Neural cell (in vitro differentiated cells): Measurements from ENCODE around the gene AGBL4. TPM values are rescaled to one million over a fixed set of nuclear protein-coding genes. Genes with fewer than 3 reads are reported as not detected.

Experiments used
- H2AFZ ChIP-seq: fragments of 200-600, 300-800 bp; sonication (generic), shearing (Covaris generic); 2 replicates; pipeline ENCODE4 v1.6.0; 2014; ENCODE audit warnings: low read depth, mild to moderate bottlenecking, antibody characterized with exemption, low read length, moderate library complexity
- H3F3A ChIP-seq: fragments of 200-600 bp; shearing (Covaris generic); 2 replicates; pipeline ENCODE4 v1.6.1; 2016; ENCODE audit warnings: mild to moderate bottlenecking, moderate library complexity, mixed read lengths, antibody characterized with exemption, low read length; ENCODE audit not compliant: insufficient read depth, poor library complexity, severe bottlenecking
- H3K27ac ChIP-seq: fragments of 200-600, 300-800 bp; sonication (generic), shearing (Covaris generic); 2 replicates; pipeline ENCODE4 v1.5.1; 2014; ENCODE audit warnings: mild to moderate bottlenecking, low read length, moderate library complexity
- H3K27me3 ChIP-seq: fragments of 300-800, 200-600 bp; sonication (generic), shearing (Covaris generic); 2 replicates; pipeline ENCODE4 v1.6.0; 2014; ENCODE audit warnings: mild to moderate bottlenecking, low read depth, low read length, moderate library complexity; ENCODE audit not compliant: insufficient read depth
- H3K36me3 ChIP-seq: fragments of 300-800, 200-600 bp; sonication (generic), shearing (Covaris generic); 2 replicates; pipeline ENCODE4 v1.5.1; 2014; ENCODE audit warnings: mild to moderate bottlenecking, antibody characterized with exemption, low read length, moderate library complexity; ENCODE audit not compliant: insufficient read depth
- H3K4me2 ChIP-seq: fragments of 300-800, 200-600 bp; sonication (generic), shearing (Covaris generic); 2 replicates; pipeline ENCODE4 v1.6.0; 2014; ENCODE audit warnings: mild to moderate bottlenecking, low read length
- H3K4me3 ChIP-seq: fragments of 300-800, 200-600 bp; sonication (generic), shearing (Covaris generic); 2 replicates; pipeline ENCODE4 v1.5.1; 2014; ENCODE audit warnings: mild to moderate bottlenecking, low read length, moderate library complexity
- H3K79me2 ChIP-seq: fragments of 200-600 bp; shearing (Covaris generic); replicated peaks from 2 replicates; pipeline ENCODE4 v1.6.0; 2014; ENCODE audit warnings: mild to moderate bottlenecking, low read length, moderate library complexity; ENCODE audit not compliant: insufficient read depth
- H3K9ac ChIP-seq: fragments of 300-800, 200-600 bp; sonication (generic), shearing (Covaris generic); 2 replicates; pipeline ENCODE4 v1.6.1; 2016; ENCODE audit warnings: mild to moderate bottlenecking, low read length, mixed read lengths
- H3K9me2 ChIP-seq: fragments of 200-600 bp; shearing (Covaris generic); 2 replicates; pipeline ENCODE4 v1.6.1; 2016; ENCODE audit warnings: mild to moderate bottlenecking, low read length, mixed read lengths; ENCODE audit not compliant: insufficient read depth
- H3K9me3 ChIP-seq: fragments of 200-600, 300-800 bp; sonication (generic), shearing (Covaris generic); 2 replicates; pipeline ENCODE4 v1.6.1; 2016; ENCODE audit warnings: mild to moderate bottlenecking, mixed run types, low read length, moderate library complexity, mixed read lengths
- H4K20me1 ChIP-seq: fragments of 200-600 bp; shearing (Covaris generic); 2 replicates; pipeline ENCODE4 v1.6.1; 2016; ENCODE audit warnings: mild to moderate bottlenecking, mixed run types; ENCODE audit not compliant: insufficient read depth
- CTCF ChIP-seq: fragments of 450-650 bp; IDR thresholded peaks from 2 replicates; pipeline ENCODE4 v1.5.1; 2014; ENCODE audit warnings: antibody characterized with exemption, mild to moderate bottlenecking, moderate library complexity; ENCODE audit not compliant: poor library complexity, severe bottlenecking
- EP300 ChIP-seq: fragments of 450-650 bp; conservative IDR thresholded peaks from 2 replicates; pipeline ENCODE4 v1.6.1; 2014; ENCODE audit warnings: antibody characterized with exemption, mild to moderate bottlenecking, moderate library complexity; ENCODE audit not compliant: poor library complexity, severe bottlenecking
- EZH2 ChIP-seq: fragments of 200-600, 300-800 bp; shearing (Covaris generic), sonication (generic); IDR thresholded peaks from 2 replicates; pipeline ENCODE4 v1.6.1; 2014; ENCODE audit warnings: antibody characterized with exemption, low read length, borderline replicate concordance, mild to moderate bottlenecking; ENCODE audit not compliant: insufficient read depth, poor library complexity, severe bottlenecking
- MXI1 ChIP-seq: fragments of 450-650 bp; conservative IDR thresholded peaks from 2 replicates; pipeline ENCODE4 v1.6.1; 2014; ENCODE audit warnings: antibody characterized with exemption, mild to moderate bottlenecking; ENCODE audit not compliant: poor library complexity, severe bottlenecking
- POLR2AphosphoS5 ChIP-seq: IDR thresholded peaks from 2 replicates; pipeline ENCODE4 v1.6.1; 2012
- RAD21 ChIP-seq: fragments of 450-650 bp; conservative IDR thresholded peaks from 2 replicates; pipeline ENCODE4 v1.6.1; 2014; ENCODE audit warnings: antibody characterized with exemption, mild to moderate bottlenecking, moderate library complexity
- REST ChIP-seq: IDR thresholded peaks from 2 replicates; pipeline ENCODE4 v1.6.1; 2012; ENCODE audit warnings: borderline replicate concordance
- SMC3 ChIP-seq: fragments of 450-650 bp; conservative IDR thresholded peaks from 2 replicates; pipeline ENCODE4 v1.6.1; 2014; ENCODE audit warnings: antibody characterized with exemption, mild to moderate bottlenecking, moderate library complexity; ENCODE audit not compliant: poor library complexity
- TAF1 ChIP-seq: IDR thresholded peaks from 2 replicates; pipeline ENCODE4 v1.6.1; 2012; ENCODE audit warnings: low read depth
- polyA plus RNA-seq: library from polyadenylated mRNA; depleted of rRNA; stranded (reverse); fragments of >200 nt; gene quantifications from 2 replicates; pipeline ENCODE4 v1.2.3, GENCODE V29; 2014

Gene AGBL4
- polyA plus RNA-seq, 1 donor from 2014 or later, result 1.3 TPM

GRCh38 chr1:48718116-48718630 is 1305.6 kb downstream of the AGBL4 start:
- Histone ChIP-seq H3K27me3 (no peaks in the 10 kb centered on the region), H3K4me2 (no peak overlapping the region), H3K4me3 (no peak overlapping the region), H3K9ac (no peak overlapping the region), H2AFZ (no peak overlapping the region), H3K9me2 (no peaks in the 10 kb centered on the region), H3K9me3 (no peaks in the 10 kb centered on the region), H3F3A (no peaks in the 10 kb centered on the region), H3K36me3 (no peaks in the 10 kb centered on the region), H3K79me2 (no peaks in the 10 kb centered on the region), H3K27ac (no peak overlapping the region), H4K20me1 (no peaks in the 10 kb centered on the region)
- no peak for TF ChIP-seq EZH2
- TF ChIP-seq EP300, result no peak
- no peak for TF ChIP-seq POLR2AphosphoS5
- no peak for TF ChIP-seq SMC3
- TF ChIP-seq MXI1, result no peak
- no peak for TF ChIP-seq TAF1
- TF ChIP-seq REST, result no peak
- no peak for TF ChIP-seq CTCF
- no peak for TF ChIP-seq RAD21

- Histone ChIP-seq H3K4me3 (no peak overlapping the region), H2AFZ (no peak overlapping the region), H3K4me2 (no peak overlapping the region), H3K36me3 (no peaks in the 10 kb centered on the region), H3K27me3 (no peaks in the 10 kb centered on the region), H3K9ac (no peak overlapping the region), H4K20me1 (no peaks in the 10 kb centered on the region), H3K79me2 (no peaks in the 10 kb centered on the region), H3K27ac (no peak overlapping the region), H3F3A (no peaks in the 10 kb centered on the region), H3K9me2 (no peaks in the 10 kb centered on the region), H3K9me3 (no peaks in the 10 kb centered on the region)
- TF ChIP-seq TAF1 (no peak), SMC3 (no peak), RAD21 (no peak), EZH2 (no peak), REST (no peak), MXI1 (no peak), POLR2AphosphoS5 (no peak), CTCF (no peak), EP300 (no peak)
Measured at GRCh38 chr1:48717082-48717481, 1306.7 kb downstream of the AGBL4 start.
